PC-3 (cell line): ENCODE results near the gene GINS1. TPM values are rescaled to one million over a fixed set of nuclear protein-coding genes. Genes with fewer than 3 reads are reported as not detected.

ENCODE experiments used
- ATAC-seq: fragments of 200-7000 bp; cut with Tn5 transposase; 2 replicates; pipeline ENCODE4 v1.9.1; 2020; ENCODE audit warnings: mild to moderate bottlenecking, moderate library complexity
- BruUV-seq: library from RNA; stranded (reverse); fragments of 400-500 nt; replicated peaks from 2 replicates; lab custom pipeline; 2021; lab: Mats Ljungman, UMichigan
- CTCF ChIA-PET: fragments of 300-600 bp; sonication (Branson Sonifier 250); formaldehyde crosslinking; loops from one replicate; lab custom pipeline; 2022; ENCODE audit warnings: antibody characterized with exemption; lab: Charles Lee
- POLR2A ChIA-PET: fragments of 300-600 bp; sonication (Branson Sonifier 250); formaldehyde crosslinking; loops from one replicate; lab custom pipeline; 2022; ENCODE audit warnings: antibody characterized with exemption; ENCODE audit not compliant: unreplicated experiment; lab: Charles Lee
- DNase-seq: peaks from one replicate; pipeline ENCODE4 v3.0.0-alpha.2; 2015
- H2AFZ ChIP-seq: fragments of 300-600 bp; sonication (generic); 2 replicates; pipeline ENCODE4 v1.6.0; 2016; ENCODE audit warnings: antibody characterized with exemption, low read length
- H3F3A ChIP-seq: fragments of 300-600 bp; sonication (generic); one replicate; pipeline ENCODE4 v1.6.0; 2017; ENCODE audit warnings: antibody characterized with exemption, low read length, control low read depth, mild to moderate bottlenecking; ENCODE audit not compliant: unreplicated experiment
- H3K27ac ChIP-seq: fragments of 300-600 bp; sonication (generic); 2 replicates; pipeline ENCODE4 v1.5.1; 2016; ENCODE audit warnings: mild to moderate bottlenecking, low read length
- H3K27me3 ChIP-seq: fragments of 300-600 bp; sonication (generic); 2 replicates; pipeline ENCODE4 v1.6.1; 2016; ENCODE audit warnings: low read length, mixed read lengths
- H3K36me3 ChIP-seq: fragments of 300-600 bp; sonication (generic); 2 replicates; pipeline ENCODE4 v1.6.1; 2016; ENCODE audit warnings: low read depth, mixed run types, low read length, mixed read lengths
- H3K4me1 ChIP-seq: fragments of 300-600 bp; sonication (generic); 2 replicates; pipeline ENCODE4 v1.5.1; 2016; ENCODE audit warnings: low read length; ENCODE audit not compliant: insufficient read depth
- H3K4me2 ChIP-seq: fragments of 300-600 bp; sonication (generic); 2 replicates; pipeline ENCODE4 v1.6.0; 2016; ENCODE audit warnings: low read length
- H3K4me3 ChIP-seq: fragments of 300-600 bp; sonication (generic); 2 replicates; pipeline ENCODE4 v1.5.1; 2016; ENCODE audit warnings: mild to moderate bottlenecking, low read length, mixed read lengths
- H3K79me2 ChIP-seq: fragments of 300-600 bp; sonication (generic); 2 replicates; pipeline ENCODE4 v1.6.1; 2017; ENCODE audit warnings: low read length, mixed read lengths
- H3K9ac ChIP-seq: fragments of 300-600 bp; sonication (generic); 2 replicates; pipeline ENCODE4 v1.6.0; 2016; ENCODE audit warnings: mild to moderate bottlenecking, low read length
- H3K9me2 ChIP-seq: fragments of 300-600 bp; sonication (generic); replicated peaks from 2 replicates; pipeline ENCODE4 v1.6.1; 2016; ENCODE audit warnings: mixed run types, low read length, mixed read lengths
- H3K9me3 ChIP-seq: fragments of 300-600 bp; sonication (generic); 2 replicates; pipeline ENCODE4 v1.6.1; 2016; ENCODE audit warnings: low read length, mixed read lengths
- H4K20me1 ChIP-seq: fragments of 300-600 bp; sonication (generic); 2 replicates; pipeline ENCODE4 v1.6.1; 2016; ENCODE audit warnings: low read length, mixed read lengths
- CTCF ChIP-seq: fragments of 300-600 bp; sonication (generic); conservative IDR thresholded peaks from 2 replicates; pipeline ENCODE4 v1.5.1; 2017; ENCODE audit warnings: antibody characterized with exemption, low read depth, mild to moderate bottlenecking, low read length
- EZH2 ChIP-seq: fragments of 300-600 bp; sonication (generic); IDR thresholded peaks from one replicate; pipeline ENCODE4 v1.6.1; 2017; ENCODE audit warnings: antibody characterized with exemption, mild to moderate bottlenecking, low read length; ENCODE audit not compliant: unreplicated experiment
- EZH2phosphoT487 ChIP-seq: fragments of 300-600 bp; sonication (generic); IDR thresholded peaks from 2 replicates; pipeline ENCODE4 v1.6.1; 2018; ENCODE audit warnings: mild to moderate bottlenecking, antibody characterized with exemption, low read length, borderline replicate concordance
- intact Hi-C: fragments of 100-400 bp; cut with micrococcal nuclease; formaldehyde crosslinking; loops from 2 replicates; pipeline ENCODE4 v1.9.0; 2023
- total RNA-seq: library from RNA; depleted of rRNA; stranded (reverse); fragments of >200 nt; gene quantifications from 2 replicates; pipeline ENCODE4 v1.2.3, GENCODE V29; 2014

Gene GINS1
- total RNA-seq, 1 experiment from 2014 or later, result 28.1 TPM

GRCh38 chr20:25484911-25485511 lies 77.5 kb downstream of the GINS1 start:
- Histone ChIP-seq H3K27me3 (no peaks in the 10 kb centered on the region), H3K27ac (peak overlapping the region; percentile 12), H3K79me2 (no peaks in the 10 kb centered on the region), H3K9me3 (no peaks in the 10 kb centered on the region), H3K4me2 (peak overlapping the region; percentile 62), H2AFZ (peak overlapping the region; percentile 39), H3K36me3 (no peaks in the 10 kb centered on the region), H4K20me1 (no peaks in the 10 kb centered on the region), H3K4me1 (peaks cover 21% of the 10 kb centered on the region), H3F3A (no peaks in the 10 kb centered on the region), H3K9ac (no peak overlapping the region), H3K9me2 (no peaks in the 10 kb centered on the region), H3K4me3 (peak overlapping the region; percentile 28; the same call in 1 of the 2 replicates)
- ChIA-PET CTCF (interaction anchor here (0.7 kb wide), 1 partner anchor 55 kb away, joined by 3 read pairs; no protein-coding TSS in a partner anchor), POLR2A (interaction anchor here (0.7 kb wide), 1 partner anchor 66 kb away, joined by 7 read pairs; no protein-coding TSS in a partner anchor)
- TF ChIP-seq CTCF, result no peak
- no peak for TF ChIP-seq EZH2
- no peak for TF ChIP-seq EZH2phosphoT487
- ATAC-seq (peak; percentile 92), DNase-seq (peak; percentile 77)
- intact Hi-C loops, result no loop called here
- no TSS peak for BruUV-seq

GRCh38 chr20:25485872-25486271 lies 78.4 kb downstream of the GINS1 start:
- Histone ChIP-seq H3K4me3 (no peak overlapping the region), H3K9me3 (no peaks in the 10 kb centered on the region), H3K4me1 (peaks cover 21% of the 10 kb centered on the region), H3K79me2 (no peaks in the 10 kb centered on the region), H3K27me3 (no peaks in the 10 kb centered on the region), H3K36me3 (no peaks in the 10 kb centered on the region), H2AFZ (no peak overlapping the region), H3K27ac (no peak overlapping the region), H3K9ac (no peak overlapping the region), H4K20me1 (no peaks in the 10 kb centered on the region), H3K4me2 (peak overlapping the region; percentile 62), H3K9me2 (no peaks in the 10 kb centered on the region), H3F3A (no peaks in the 10 kb centered on the region)
- no TSS peak for BruUV-seq
- DNase-seq (no peak), ATAC-seq (no peak)
- POLR2A ChIA-PET, result no interaction called here
- TF ChIP-seq EZH2 (no peak), EZH2phosphoT487 (no peak), CTCF (no peak)
- intact Hi-C loops, result no loop called here
- CTCF ChIA-PET, result interaction anchor here (0.7 kb wide), 1 partner anchor 55 kb away, joined by 3 read pairs; no protein-coding TSS in a partner anchor

- CTCF ChIA-PET, result no interaction called here
- H3K4me3 ChIP-seq, result no peak overlapping the region
Measured at GRCh38 chr20:25486377-25486776, 78.9 kb downstream of the GINS1 start.

More at GRCh38 chr20:25486377-25486776, 78.9 kb downstream of the GINS1 start:
- Histone ChIP-seq H4K20me1 (no peaks in the 10 kb centered on the region), H3K36me3 (no peaks in the 10 kb centered on the region), H3K9ac (no peak overlapping the region), H3K27me3 (no peaks in the 10 kb centered on the region), H3K79me2 (no peaks in the 10 kb centered on the region), H3F3A (no peaks in the 10 kb centered on the region), H3K27ac (no peak overlapping the region), H3K4me1 (peaks cover 21% of the 10 kb centered on the region), H2AFZ (no peak overlapping the region), H3K4me2 (no peak overlapping the region), H3K9me3 (no peaks in the 10 kb centered on the region), H3K9me2 (no peaks in the 10 kb centered on the region)
- no peak for ATAC-seq
- DNase-seq, result no peak
- no peak for TF ChIP-seq CTCF
- TF ChIP-seq EZH2phosphoT487, result no peak
- TF ChIP-seq EZH2, result no peak
- intact Hi-C loops, result no loop called here
- POLR2A ChIA-PET, result no interaction called here
- no TSS peak for BruUV-seq
